IPS-18c (cell line): ENCODE results near the gene ATP13A3.
"Not testable (repeated sequence)": the region's sequence is repeated elsewhere in the genome, so short reads cannot be mapped to it uniquely, and the experiment has no call there.

Experiments
- H3K4me3 ChIP-seq: 2 replicates; pipeline ENCODE4 v1.7.0; 2013; ENCODE audit warnings: low read depth, mild to moderate bottlenecking, low read length, moderate library complexity; ENCODE audit not compliant: insufficient read depth
- H3K9me3 ChIP-seq: one replicate; pipeline ENCODE4 v1.6.1; 2013; ENCODE audit warnings: mild to moderate bottlenecking, low read length, moderate library complexity; ENCODE audit not compliant: control insufficient read depth, insufficient read depth

The ATP13A3 gene

DNA sequence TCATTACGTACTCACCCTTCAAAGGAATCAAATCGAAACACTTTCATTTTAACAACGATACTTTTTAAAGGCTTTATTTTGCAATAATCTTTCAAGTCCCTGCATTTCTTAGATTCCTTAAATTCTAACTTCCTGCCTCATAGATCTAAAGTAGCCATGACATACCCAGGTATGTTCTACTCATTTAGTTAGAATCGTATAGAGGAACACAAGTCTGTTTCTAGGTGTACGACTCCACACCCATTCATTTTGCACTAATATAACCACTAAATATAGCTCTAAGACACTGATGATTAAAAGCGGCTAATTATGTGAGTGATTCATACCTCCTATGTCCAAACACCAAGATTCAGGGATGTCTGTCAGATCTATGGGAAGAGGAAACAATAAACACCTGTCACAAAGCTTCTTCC, 1.3 kb downstream of the ATP13A3 start:
- peaks cover 2% of the 10 kb centered on the region for H3K9me3 ChIP-seq
- peak overlapping the region; percentile 71; the same call in 1 of the 2 replicates for H3K4me3 ChIP-seq

DNA sequence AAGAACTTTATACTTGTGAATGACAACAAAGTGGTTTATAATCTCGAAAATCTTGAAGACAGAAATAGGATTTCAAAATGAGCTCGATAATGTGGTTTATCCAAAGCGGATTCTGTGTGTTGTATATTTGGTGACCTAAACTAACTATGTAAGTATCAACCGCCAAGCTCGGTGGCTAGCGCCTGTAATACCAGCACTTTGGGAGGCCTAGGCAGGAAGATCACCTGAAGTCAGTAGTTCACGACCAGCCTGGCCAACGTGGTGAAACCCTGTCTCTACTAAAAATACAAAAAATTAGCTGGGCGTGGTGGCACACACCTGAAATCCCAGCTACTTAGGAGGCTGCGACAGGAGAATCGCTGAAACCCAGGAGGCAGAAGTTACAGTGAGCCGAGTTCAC, 2.2 kb downstream of the ATP13A3 start:
- H3K9me3 ChIP-seq, result peaks cover 2% of the 10 kb centered on the region
- no peak overlapping the region for H3K4me3 ChIP-seq

DNA sequence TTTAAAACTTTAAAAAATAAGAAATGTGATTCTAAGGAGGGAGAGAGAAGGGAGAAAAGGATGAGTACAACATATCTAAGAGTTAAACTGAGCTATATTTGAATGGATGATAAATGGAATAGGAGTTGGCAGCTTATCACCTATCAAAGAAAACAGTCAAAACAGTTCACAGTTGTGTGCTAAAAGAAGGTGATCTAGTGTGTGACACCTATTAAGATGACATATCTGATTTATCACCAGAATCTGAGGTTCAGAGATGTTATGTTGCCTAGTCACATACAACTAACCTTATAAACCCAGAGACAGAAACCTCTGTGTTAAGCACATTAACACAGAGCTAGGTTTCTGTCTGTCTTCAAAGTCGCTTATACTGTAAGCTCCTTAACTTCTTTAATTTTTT, 3.0 kb downstream of the ATP13A3 start:
- Histone ChIP-seq H3K4me3 (no peak overlapping the region), H3K9me3 (peaks cover 2% of the 10 kb centered on the region)

DNA sequence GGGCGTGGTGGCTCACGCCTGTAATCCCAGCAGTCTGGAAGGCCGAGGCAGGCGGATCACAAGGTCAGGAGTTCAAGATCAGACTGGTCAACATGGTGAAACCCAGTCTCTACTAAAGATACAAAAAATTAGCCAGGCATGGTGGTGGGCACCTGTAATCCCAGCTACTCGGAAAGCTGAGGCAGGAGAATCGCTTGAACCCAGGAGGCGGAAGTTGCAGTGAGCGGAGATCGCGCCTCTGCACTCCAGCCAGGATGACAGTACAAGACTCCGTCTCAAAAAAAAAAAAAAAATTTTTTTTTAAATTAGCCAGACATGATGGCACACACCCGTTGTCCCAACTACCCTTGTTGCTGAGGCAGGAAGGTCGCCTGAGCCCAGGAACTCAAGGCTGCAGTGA, 4.0 kb downstream of the ATP13A3 start:
- not testable (repeated sequence) for H3K4me3 ChIP-seq

DNA sequence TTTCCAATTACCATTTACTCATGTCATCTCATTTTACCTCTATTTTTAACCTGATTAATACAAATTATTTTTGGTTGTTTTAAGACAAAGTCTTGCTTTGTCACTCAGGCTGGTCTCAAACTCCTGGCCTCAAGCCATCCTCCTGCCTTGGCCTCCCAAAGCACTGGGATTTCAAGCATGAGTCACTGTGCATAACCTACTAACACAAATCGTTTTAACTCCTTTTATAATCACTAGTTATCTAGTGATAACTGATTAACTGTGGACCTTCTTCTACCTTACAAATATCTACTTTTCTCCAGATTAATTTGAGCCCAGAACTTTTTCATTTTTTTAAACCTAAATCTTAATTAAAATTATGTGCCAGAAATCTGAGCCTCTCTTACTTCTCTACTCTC, 4.6 kb downstream of the ATP13A3 start:
- peaks cover 2% of the 10 kb centered on the region for H3K9me3 ChIP-seq
- H3K4me3 ChIP-seq, result no peak overlapping the region

More for the DNA sequence above, 4.0 kb downstream of the ATP13A3 start:
- not testable (repeated sequence) for H3K9me3 ChIP-seq

DNA sequence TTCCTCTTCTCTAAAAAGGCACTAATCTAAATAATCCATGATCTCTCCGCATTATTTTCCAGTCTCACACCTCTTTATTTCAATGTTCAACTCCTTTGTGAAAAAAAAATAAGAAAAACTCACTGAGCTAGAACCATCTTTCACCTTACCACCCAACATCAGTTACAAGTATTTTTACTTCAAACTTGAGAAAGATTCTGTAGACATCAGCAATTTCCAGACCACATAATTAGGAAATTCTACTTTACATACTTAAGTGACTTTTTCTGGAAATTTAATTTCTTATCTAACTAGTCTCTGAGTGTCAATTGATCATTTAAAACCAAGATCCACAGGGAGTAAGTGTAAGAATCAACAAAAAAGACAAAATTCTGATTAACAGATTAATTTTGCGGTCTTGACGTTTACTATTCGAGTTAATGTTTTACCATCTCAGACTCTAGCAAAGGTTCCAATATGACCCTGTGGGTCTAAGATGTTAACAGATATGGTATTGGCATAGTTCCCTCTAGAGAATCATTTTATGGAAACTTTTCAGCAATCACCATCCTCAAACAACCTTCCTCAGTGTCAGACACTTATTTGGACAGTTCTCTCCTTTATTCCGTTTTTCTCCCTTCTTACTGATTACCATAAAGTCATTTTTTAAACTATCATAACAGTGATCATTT, 5.1 kb downstream of the ATP13A3 start:
- peaks cover 2% of the 10 kb centered on the region for H3K9me3 ChIP-seq
- no peak overlapping the region for H3K4me3 ChIP-seq

DNA sequence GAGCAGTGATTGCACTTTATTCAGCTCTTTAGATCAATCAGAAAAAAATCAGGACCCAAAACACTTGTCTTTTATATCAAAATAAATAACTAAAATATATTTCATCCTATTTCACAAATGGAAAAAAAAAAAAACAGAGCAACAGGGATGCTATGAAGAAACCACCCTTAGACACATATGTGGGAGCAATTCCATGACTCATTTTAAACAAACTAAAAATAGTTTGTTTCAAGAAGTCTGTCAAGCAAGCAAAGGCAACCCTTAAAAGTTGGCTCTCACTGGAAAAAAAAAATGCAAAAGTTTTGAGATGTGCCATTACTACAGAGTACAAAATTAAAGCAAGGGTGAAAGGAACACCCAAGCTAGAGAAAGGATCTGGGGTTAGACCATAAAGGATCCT, 5.7 kb downstream of the ATP13A3 start:
- Histone ChIP-seq H3K9me3 (peaks cover under 1% of the 10 kb centered on the region), H3K4me3 (no peak overlapping the region)

DNA sequence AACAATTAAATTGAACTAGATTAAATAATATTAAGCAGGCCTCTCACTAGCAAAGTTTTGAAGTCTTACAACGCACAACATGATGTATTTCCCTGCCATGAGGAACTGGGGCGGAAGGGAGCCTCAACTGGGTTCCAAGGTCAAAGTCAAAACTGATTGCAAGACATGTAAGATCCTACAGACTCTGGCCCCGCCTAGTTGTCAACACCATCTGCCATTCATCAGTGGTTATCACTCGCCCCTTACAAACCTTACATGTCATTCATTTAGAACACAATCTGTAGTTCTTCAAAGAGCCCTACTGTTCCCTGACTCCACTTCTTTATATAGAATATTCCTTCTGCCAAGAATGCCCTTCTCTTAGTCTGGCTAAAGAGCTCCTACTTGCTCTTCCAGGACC, 10.0 kb downstream of the ATP13A3 start:
- no peaks in the 10 kb centered on the region for H3K9me3 ChIP-seq
- H3K4me3 ChIP-seq, result no peak overlapping the region

DNA sequence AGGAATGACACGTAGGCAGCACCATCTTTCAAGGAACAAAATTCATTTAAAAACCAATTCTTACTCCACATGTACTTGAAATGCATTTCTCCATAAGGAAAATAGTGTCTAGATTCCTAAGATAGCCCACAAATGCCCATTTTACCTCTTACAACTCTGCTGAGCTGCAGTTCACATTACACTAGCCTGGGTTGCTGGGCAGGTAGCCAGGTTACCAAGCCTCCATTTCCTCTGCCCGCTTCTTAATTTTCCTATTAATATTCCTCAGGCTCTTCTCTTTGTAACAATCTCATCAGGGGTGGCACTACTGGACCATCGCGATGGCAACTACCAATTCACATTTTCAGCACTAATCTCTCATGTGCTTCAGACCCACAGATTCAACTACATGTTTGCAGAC, 10.8 kb downstream of the ATP13A3 start:
- H3K9me3 ChIP-seq, result no peaks in the 10 kb centered on the region
- H3K4me3 ChIP-seq, result no peak overlapping the region

DNA sequence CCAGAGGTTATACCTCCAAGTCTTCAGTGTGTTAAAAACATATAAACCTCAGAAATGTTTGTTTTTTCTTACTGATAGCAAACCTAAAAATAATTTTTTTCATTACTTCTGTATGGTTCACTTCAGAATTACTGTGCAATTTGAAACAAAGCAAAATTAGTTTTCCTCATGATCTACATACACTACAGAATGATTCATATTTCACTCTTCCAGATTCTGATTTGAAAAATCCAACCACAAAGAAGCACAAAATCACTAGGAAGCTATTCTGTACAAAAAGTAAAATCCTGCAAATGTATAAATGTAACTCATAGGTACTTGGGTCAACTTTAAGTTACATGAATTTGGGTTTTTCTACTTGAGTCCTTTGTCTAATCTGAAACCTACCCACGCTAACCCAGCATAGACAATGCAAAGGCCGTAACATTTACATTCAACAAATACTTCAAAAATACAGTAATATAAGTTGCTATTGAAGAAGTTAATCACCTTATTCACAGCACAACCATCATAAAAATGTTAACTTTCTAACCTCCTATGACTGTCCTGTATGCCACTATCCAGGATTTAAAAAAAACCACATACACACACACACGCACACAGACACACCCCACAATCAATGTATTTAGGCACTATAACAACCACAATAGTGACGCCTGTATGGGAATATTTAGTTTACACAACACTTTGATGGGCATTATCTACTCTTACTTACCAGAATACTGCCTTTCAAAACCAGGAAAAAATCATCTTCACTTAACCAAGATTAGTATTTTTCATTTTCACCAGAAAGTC, 11.5 kb downstream of the ATP13A3 start:
- H3K4me3 ChIP-seq, result no peak overlapping the region
- no peaks in the 10 kb centered on the region for H3K9me3 ChIP-seq

DNA sequence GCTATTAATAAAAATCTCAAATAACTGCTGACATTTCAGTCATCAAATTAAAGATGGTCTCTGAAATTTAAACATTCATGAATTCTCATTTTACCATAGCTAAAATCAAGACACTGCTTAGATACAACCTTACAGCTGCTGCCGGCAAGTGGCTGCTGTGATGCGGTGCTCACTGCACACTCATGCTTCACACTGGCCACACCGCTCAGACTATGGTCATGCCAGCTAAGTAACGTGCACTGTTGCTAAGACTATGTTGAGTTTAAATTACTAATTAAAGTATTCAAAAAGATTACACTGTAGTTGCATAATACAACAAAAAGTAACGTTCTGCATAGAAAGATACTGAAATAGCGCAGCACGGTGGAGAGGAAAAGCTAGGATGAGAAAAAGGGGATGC, 12.1 kb downstream of the ATP13A3 start:
- H3K4me3 ChIP-seq, result no peak overlapping the region
- no peaks in the 10 kb centered on the region for H3K9me3 ChIP-seq

DNA sequence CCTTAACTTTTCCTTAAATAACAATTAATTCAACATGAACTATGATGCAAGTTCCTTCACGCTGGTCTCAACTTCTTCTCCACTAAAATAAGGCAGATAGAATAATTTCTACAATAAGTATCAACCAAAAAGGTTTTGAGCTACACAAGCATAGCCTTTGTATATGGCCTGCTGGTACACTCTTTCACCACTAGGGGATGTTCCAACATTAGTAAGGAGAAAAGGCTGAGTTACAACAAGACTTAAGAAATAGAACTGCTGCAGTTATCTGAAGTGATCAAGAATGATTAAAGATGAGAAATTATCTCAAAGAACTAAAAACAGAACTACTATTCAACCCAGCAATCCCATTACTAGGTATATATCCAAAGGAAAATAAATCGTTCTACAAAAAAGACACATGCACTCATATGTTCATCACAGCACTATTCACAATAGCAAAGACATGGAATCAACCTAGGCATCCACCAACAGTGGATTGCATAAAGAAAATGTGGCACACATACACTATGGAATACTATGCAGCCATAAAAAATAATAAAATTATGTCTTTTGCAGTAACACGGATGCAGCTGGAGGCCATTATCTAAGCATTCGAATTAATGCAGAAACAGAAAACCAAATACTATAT, 14.4 kb downstream of the ATP13A3 start:
- Histone ChIP-seq H3K4me3 (no peak overlapping the region), H3K9me3 (no peaks in the 10 kb centered on the region)

DNA sequence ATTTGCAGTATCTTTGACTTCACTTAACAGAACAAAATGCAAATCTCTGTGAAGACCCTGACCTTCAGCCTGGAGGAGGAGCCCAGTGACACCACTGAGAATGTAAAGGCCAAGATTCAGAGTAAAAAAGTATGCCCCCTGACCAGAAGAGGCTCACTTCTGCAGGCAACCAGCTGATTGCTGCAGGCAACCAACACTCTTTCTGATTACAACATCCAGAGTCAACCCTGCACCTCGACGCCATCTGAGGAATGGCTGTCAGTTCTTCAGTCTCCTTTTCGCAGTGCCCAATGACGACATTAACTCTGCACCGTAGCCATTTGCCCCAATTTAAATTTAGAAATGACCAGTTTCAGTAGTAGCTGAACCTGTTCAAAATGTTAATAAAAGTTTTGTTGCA, 14.9 kb downstream of the ATP13A3 start:
- Histone ChIP-seq H3K4me3 (no peak overlapping the region), H3K9me3 (no peaks in the 10 kb centered on the region)

DNA sequence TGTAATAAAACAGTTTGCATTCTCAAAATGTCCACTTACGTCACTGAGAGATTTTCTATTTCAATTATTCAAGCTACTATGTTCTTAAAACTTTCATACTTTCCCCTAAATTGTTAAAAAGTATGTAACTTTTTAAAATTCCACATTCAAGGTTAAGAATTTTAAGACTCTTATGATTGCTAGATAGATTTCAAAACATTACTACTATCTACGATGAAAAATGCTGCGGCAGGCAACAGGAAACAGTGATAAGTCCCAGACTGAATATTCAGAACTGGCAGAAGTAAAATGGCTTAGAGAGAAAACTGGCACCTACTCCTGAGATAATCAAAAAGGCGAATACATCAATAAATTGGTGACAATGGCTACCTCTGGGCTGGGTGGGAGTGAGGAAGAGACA, 16.2 kb downstream of the ATP13A3 start:
- no peaks in the 10 kb centered on the region for H3K9me3 ChIP-seq
- no peak overlapping the region for H3K4me3 ChIP-seq

DNA sequence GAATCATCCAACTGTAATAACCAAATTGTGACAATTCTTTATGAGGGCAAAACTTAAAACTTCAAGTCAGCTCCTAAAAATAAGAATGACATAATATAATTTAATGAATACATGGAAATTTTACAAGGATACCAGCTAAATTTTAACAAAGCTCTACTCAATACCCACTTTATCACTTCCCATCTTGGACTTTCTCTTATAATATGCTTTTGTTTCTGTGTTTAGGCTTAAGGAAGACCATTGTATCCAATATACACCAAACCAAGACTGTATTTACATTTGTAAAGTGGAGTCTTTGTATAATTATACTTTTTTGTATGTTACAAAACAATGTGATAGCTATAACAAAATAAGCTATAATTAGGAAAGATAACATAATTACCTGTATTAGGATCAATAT, 16.8 kb downstream of the ATP13A3 start:
- Histone ChIP-seq H3K4me3 (no peak overlapping the region), H3K9me3 (no peaks in the 10 kb centered on the region)

DNA sequence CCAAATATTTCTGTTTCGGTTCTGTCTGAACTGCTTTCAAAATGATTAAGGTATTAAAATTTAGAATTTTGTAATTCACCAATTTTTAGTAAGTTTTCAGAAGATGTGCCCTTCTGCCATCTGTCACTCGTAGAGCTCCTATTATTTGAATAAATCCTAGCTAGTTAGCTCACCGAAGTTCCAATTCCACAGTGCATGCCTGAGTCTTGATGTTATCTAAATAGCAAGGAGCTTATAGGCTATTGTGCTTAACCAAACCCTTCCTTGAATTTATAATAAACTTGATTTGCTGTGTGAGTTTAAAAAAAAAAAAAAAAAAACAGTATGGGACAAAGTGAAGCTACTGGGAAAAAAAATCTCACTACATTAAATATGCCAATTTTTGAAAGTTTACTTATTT, 18.7 kb downstream of the ATP13A3 start:
- H3K4me3 ChIP-seq, result no peak overlapping the region
- no peaks in the 10 kb centered on the region for H3K9me3 ChIP-seq

DNA sequence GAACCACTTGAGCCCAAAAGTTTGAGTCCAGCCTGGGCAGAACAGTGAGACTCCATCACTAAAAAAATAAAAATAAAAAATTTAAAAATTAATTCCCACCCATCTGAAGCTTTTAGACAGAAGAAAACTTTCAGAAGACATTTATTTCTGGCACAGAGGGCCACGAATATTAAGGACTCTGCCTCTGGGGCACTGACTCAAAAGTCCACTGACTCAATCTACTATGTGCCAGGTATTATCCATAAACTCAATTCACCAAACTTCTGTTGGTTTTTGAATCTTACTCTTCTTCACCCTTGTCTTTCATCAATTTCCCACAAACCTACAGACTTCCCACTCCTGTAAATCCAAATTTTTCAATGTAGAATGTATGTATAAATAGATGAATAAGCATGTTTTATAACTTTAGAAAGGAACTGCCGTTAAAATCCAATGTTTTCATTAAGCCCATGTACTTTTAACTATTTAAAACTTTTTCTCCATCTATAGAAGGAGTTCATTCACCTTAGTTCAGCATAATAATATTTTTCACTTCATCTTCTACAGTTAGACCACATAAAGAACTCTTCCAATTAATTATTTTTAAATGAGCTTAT, 19.9 kb downstream of the ATP13A3 start:
- Histone ChIP-seq H3K9me3 (no peaks in the 10 kb centered on the region), H3K4me3 (no peak overlapping the region)
